ENCODE data around the gene GREM2. TPM values are rescaled to one million over a fixed set of nuclear protein-coding genes. Genes with fewer than 3 reads are reported as not detected.
A peak's percentile ranks its signal among the peaks of the same experiment; 100 is the strongest.

GREM2 gene
- total RNA-seq, 1 experiment from 2014 or later = not detected

DNA sequence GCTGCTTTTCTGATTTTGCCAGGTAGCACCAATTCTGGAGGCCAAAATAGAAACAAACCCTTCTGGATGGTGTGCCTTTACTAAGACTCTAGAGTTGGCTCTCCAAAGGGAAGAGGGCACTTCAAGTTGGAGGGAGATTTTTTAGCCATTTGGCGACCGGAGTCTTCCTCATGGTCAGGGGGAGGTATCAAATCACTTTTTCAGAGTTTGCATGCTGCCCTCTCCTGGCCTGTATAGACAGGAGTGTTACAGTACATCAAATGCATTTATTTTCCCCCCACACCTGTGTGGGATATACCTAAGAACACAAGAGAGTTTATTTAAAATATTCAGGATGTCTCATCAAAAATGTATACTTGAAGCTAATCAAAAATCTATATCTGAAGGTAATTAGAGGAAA lies 3.2 kb downstream of the GREM2 start:
- H3K23me2 ChIP-seq (ENCODE audit: insufficient read length, low read depth, low read length, poor library complexity, severe bottlenecking) = peaks cover 4% of the 10 kb centered on the region
- no peaks in the 10 kb centered on the region for H3K79me1 ChIP-seq (ENCODE audit: insufficient read depth, low read depth, low read length, poor library complexity, severe bottlenecking)
- no peak overlapping the region for H2AFZ ChIP-seq (ENCODE audit: low read length)
- no peaks in the 10 kb centered on the region for H3K79me2 ChIP-seq (ENCODE audit: insufficient read depth, low read length)
- Mint-ChIP-seq H3K4me1 (peaks cover 33 to 36% of the 10 kb centered on the region in 2 experiments), H3K27ac (no peak overlapping the region), H3K27me3 (ENCODE audit: low read depth) (peaks cover 40% of the 10 kb centered on the region), H3K36me3 (ENCODE audit: insufficient read depth in 1 of 3, low read depth in 3 of 3) (no peaks in the 10 kb centered on the region), H3K9me3 (no peaks in the 10 kb centered on the region), H3K4me3 (no peak overlapping the region)
- H3K4me1 ChIP-seq (ENCODE audit: insufficient read depth, low read length) = peaks cover 5% of the 10 kb centered on the region; the same call in 1 of the 2 replicates
- no peak overlapping the region for H2BK20ac ChIP-seq (ENCODE audit: low read depth, low read length, poor library complexity, severe bottlenecking)
- H3K23ac ChIP-seq (ENCODE audit: insufficient read length, low read depth, low read length) = no peak overlapping the region
- H3K9me3 ChIP-seq (ENCODE audit: control insufficient read depth, low read depth, low read length) = no peaks in the 10 kb centered on the region
- H2BK12ac ChIP-seq (ENCODE audit: insufficient read length, low read depth, low read length) = no peak overlapping the region
- H3K56ac ChIP-seq (ENCODE audit: insufficient read length, low read depth, low read length) = no peak overlapping the region
- H3K27ac ChIP-seq (ENCODE audit: insufficient read length, low read depth, low read length) = no peak overlapping the region
- H2AK5ac ChIP-seq (ENCODE audit: insufficient read length, low read length) = no peak overlapping the region
- no CpG with 5 or more reads among the region's 2 CpGs for WGBS (ENCODE audit: extremely low coverage, insufficient read length, low lambda C conversion rate)
- peak; percentile 36 for DNase-seq
- no peak overlapping the region for H4K91ac ChIP-seq (ENCODE audit: insufficient read length, low read depth, low read length)
- no peaks in the 10 kb centered on the region; the same call in 1 of the 2 replicates for H3K27me3 ChIP-seq (ENCODE audit: insufficient read depth, low read length)
- no peak overlapping the region for H3T11ph ChIP-seq (ENCODE audit: low read length)
- H4K5ac ChIP-seq (ENCODE audit: insufficient read length, low read depth, low read length) = no peak overlapping the region
- H4K20me1 ChIP-seq (ENCODE audit: control insufficient read depth, insufficient read depth, insufficient read length) = no peaks in the 10 kb centered on the region
- no peak overlapping the region for H2BK120ac ChIP-seq (ENCODE audit: low read depth, low read length, poor library complexity, severe bottlenecking)
- no peak overlapping the region for H4K8ac ChIP-seq (replicated peaks; ENCODE audit: insufficient read length, low read depth, low read length)
- H2BK15ac ChIP-seq (ENCODE audit: low read depth, low read length) = no peak overlapping the region
- H3K14ac ChIP-seq (ENCODE audit: insufficient read depth, low read length) = no peak overlapping the region
- H3K4me2 ChIP-seq (ENCODE audit: insufficient read depth, insufficient read length, low read length) = no peak overlapping the region
- H2BK5ac ChIP-seq (ENCODE audit: insufficient read length, low read length) = no peak overlapping the region
- H3K9ac ChIP-seq (ENCODE audit: extremely low read depth, insufficient read length, low read length) = no peak overlapping the region
- TF ChIP-seq, protein P1, sequence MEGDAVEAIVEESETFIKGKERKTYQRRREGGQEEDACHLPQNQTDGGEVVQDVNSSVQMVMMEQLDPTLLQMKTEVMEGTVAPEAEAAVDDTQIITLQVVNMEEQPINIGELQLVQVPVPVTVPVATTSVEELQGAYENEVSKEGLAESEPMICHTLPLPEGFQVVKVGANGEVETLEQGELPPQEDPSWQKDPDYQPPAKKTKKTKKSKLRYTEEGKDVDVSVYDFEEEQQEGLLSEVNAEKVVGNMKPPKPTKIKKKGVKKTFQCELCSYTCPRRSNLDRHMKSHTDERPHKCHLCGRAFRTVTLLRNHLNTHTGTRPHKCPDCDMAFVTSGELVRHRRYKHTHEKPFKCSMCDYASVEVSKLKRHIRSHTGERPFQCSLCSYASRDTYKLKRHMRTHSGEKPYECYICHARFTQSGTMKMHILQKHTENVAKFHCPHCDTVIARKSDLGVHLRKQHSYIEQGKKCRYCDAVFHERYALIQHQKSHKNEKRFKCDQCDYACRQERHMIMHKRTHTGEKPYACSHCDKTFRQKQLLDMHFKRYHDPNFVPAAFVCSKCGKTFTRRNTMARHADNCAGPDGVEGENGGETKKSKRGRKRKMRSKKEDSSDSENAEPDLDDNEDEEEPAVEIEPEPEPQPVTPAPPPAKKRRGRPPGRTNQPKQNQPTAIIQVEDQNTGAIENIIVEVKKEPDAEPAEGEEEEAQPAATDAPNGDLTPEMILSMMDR (conservative IDR thresholded peaks at IDR 0.05) = peak; percentile 69
- H3K4ac ChIP-seq (ENCODE audit: low read depth, low read length) = no peak overlapping the region
- no peak overlapping the region for H3K18ac ChIP-seq (ENCODE audit: insufficient read length, low read depth, low read length)
